IPS-18c (cell line): ENCODE measurements around the gene RBPJL.

Source experiments
- H3K4me3 ChIP-seq: 2 replicates; pipeline ENCODE4 v1.7.0; 2013; ENCODE audit warnings: low read depth, mild to moderate bottlenecking, low read length, moderate library complexity; ENCODE audit not compliant: insufficient read depth
- H3K9me3 ChIP-seq: one replicate; pipeline ENCODE4 v1.6.1; 2013; ENCODE audit warnings: mild to moderate bottlenecking, low read length, moderate library complexity; ENCODE audit not compliant: control insufficient read depth, insufficient read depth

Gene RBPJL

DNA sequence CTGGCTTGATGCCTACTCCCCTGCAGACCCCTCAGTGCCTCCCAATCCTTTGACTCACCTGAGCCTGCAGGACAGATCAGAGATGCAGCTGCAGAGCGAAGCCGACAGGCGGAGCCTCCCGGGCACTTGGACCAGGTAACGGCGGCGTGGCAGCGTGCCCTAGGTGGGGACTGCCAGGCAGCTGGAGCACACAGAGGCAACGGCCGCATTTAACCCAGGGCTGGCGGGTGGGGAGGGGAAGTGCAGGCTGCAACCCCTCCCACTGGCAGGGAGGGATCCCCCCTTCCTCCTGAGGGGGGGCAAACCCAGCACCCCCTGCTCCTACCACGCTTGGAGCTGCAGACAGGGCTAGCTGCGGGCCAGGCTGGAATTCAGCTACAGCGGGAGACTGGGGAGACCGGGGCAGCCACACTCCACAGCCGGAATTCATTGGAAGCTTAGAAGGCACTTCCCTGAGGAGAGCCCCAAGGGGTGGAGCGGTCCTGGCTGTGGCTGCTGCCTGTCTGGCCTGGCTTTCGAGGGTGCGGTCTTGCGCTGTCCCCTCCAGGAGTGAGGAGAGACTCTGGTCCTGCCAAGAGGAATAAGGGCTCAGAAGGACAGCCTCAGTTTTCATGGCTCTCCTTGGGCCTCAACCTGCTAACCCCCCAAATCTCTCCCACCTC lies 1.6 kb downstream of the RBPJL start, which contains the start of gene MATN4:
Gene MATN4 (minus strand): TSS at position 183 of the 662 bp plus-strand sequence. CDS start 2,717 bp downstream, outside the sequence.
- Histone ChIP-seq H3K4me3 (no peak within 1 kb of the TSS), H3K9me3 (no peaks in the 10 kb centered on the region)

- no peaks in the 10 kb centered on the region for H3K9me3 ChIP-seq
Measured at GRCh38 chr20:45309075-45309474, 2.4 kb downstream of the RBPJL start.

DNA sequence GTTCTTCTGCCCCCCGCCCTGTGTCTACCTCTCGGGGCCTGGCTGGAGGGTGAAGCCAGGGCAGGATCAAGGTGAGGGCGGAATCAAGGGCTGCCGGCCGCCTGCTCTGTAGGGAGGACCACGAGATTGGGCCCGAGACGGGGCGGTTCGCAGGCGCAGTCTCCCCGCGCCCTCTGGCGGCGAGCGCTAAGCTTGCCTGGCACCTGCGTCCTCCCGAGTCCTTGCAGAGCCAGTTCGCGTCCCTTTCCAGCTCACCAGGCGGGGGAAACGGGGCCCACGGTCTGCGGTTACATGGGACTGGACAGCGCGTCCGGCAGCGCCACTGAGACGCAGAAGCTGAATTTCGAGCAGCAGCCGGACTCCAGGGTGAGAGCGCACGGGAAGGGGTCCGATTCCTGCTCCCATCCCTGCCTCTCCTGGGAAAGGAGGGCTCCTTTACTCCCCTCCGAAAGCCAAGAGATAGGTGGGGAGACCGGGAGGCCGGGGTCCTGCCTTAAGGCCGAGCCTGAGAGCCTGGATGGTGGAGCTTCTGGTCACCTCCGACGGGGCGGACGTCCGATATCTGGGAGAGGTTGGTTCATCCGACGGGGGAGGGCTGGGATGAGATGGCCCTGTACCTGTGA lies 5.1 kb downstream of the RBPJL start:
- no peaks in the 10 kb centered on the region for H3K9me3 ChIP-seq
- H3K4me3 ChIP-seq = no peak overlapping the region; the same call in 1 of the 2 replicates

More at GRCh38 chr20:45309075-45309474, 2.4 kb downstream of the RBPJL start:
- no peak overlapping the region for H3K4me3 ChIP-seq

DNA sequence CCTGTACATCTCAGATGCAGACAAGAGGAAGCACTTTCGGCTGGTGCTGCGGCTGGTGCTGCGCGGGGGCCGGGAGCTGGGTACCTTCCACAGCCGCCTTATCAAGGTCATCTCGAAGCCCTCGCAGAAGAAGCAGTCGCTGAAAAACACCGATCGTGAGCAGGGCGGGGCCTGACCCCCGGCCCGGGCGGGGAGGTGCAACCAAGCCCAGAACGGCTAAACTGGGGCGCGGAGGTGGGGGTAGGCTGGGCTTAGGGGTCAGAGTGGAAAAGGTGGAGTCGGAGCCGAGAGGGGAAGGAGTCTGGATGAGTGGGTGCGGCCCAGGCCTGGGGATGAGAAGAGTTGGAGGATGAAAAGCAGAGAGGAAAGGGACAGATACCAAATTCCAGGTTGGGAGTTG lies 5.6 kb downstream of the RBPJL start:
- H3K9me3 ChIP-seq = no peaks in the 10 kb centered on the region
- no peak overlapping the region; the same call in 1 of the 2 replicates for H3K4me3 ChIP-seq

- no peaks in the 10 kb centered on the region for H3K9me3 ChIP-seq
- H3K4me3 ChIP-seq = no peak overlapping the region
Measured at GRCh38 chr20:45313065-45313695, 6.5 kb downstream of the RBPJL start.

DNA sequence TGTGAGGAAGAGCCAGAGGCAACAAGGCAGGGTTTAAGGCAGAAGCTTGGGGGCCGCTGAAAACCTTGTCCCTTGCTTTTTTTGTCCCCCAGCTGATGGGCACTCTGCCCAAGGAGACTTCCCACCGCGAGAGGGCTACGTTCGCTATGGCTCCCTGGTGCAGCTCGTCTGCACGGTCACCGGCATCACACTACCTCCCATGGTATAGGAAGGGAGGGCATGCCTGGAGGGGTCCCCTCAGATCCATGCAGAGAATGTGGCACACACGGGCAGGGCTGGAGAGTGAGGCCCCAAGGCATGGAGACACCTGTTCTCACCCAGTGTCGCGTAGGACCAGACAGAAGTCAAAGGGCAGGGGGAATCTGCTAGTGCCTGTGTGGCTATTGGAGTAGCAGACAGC lies 7.3 kb downstream of the RBPJL start:
- H3K9me3 ChIP-seq = no peaks in the 10 kb centered on the region

GRCh38 chr20:45315672-45316071 lies 9.0 kb downstream of the RBPJL start:
- H3K4me3 ChIP-seq = no peak overlapping the region
- H3K9me3 ChIP-seq = no peaks in the 10 kb centered on the region

More for the DNA sequence above, 7.3 kb downstream of the RBPJL start:
- no peak overlapping the region for H3K4me3 ChIP-seq

GRCh38 chr20:45316150-45317080 lies 9.8 kb downstream of the RBPJL start:
- no peaks in the 10 kb centered on the region for H3K9me3 ChIP-seq
- no peak overlapping the region for H3K4me3 ChIP-seq

DNA sequence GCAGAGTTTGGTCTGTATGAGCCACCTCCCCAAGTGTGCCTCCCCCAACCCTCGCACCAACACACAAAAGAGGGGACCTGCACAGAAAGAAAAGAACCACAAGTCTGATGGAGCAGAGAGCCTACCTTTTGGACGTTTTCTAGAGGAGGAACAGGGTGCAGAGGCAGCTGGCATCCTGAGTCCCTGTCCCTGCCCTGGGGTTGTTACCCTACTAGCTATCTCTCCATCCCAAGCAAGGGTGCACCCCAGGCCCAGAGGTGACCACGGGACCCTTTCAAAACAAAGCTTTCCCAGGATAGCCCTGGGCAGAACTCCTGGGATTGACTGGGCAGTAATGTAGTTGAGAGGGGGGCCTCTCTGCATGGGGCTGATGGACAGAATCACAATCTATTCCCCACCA lies 11.2 kb downstream of the RBPJL start:
- Histone ChIP-seq H3K9me3 (no peaks in the 10 kb centered on the region), H3K4me3 (no peak overlapping the region)

- H3K4me3 ChIP-seq = no peak overlapping the region
- H3K9me3 ChIP-seq = no peaks in the 10 kb centered on the region
Measured at GRCh38 chr20:45318386-45318939, 11.8 kb downstream of the RBPJL start.

GRCh38 chr20:45318948-45319347 lies 12.3 kb downstream of the RBPJL start:
- H3K4me3 ChIP-seq = no peak overlapping the region
- H3K9me3 ChIP-seq = no peaks in the 10 kb centered on the region

GRCh38 chr20:45320948-45321595 lies 14.4 kb downstream of the RBPJL start:
- H3K4me3 ChIP-seq = no peak overlapping the region
- no peaks in the 10 kb centered on the region for H3K9me3 ChIP-seq

- no peaks in the 10 kb centered on the region for H3K9me3 ChIP-seq
- H3K4me3 ChIP-seq = no peak overlapping the region
Measured at GRCh38 chr20:45322952-45323383, 16.3 kb downstream of the RBPJL start.

DNA sequence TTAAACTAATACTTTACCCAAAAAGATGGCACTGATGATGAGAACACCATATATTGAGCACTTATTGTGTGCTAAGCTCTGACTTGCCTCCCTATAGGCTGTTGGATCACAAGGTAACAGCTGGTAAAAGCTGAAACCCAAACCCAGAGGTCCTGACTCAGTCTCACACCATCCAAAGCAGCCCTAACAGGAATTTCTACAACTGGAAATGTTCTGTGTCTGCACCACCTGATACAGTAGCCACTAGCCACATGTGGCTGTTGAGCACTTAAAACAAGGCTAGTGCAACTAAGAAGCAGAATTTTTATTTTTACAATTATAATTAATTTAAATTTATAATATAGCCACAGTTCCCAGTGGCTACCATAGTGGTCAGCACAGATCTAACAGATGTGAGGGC lies 17.1 kb downstream of the RBPJL start:
- no peaks in the 10 kb centered on the region for H3K9me3 ChIP-seq
- no peak overlapping the region for H3K4me3 ChIP-seq

DNA sequence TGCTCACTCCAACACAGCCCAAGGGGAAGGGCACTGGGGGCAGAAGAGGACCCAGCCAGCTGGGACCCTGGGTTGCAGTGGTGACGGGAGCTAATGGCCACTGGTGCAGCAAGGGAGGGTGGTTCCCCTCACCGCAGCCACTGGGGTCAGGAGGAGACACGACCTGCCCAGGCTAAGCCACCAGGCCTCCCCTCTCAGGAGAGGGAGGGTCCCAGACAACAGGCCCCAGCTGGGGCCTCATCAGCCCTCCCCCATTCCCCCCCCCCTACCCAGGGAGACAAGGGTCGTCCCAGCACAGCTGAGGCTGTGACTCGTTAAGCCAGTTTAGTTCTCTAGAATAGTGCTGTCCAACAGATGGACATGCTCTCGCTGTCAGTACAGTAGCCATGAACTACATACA lies 18.7 kb downstream of the RBPJL start:
- Histone ChIP-seq H3K9me3 (no peaks in the 10 kb centered on the region), H3K4me3 (no peak overlapping the region)

GRCh38 chr20:45328451-45328850 lies 21.8 kb downstream of the RBPJL start:
- no peak overlapping the region for H3K4me3 ChIP-seq
- no peaks in the 10 kb centered on the region for H3K9me3 ChIP-seq
